Loucy (cell line): ENCODE data around the gene TSSK2.

Source experiments
- H2AFZ ChIP-seq: fragments of 200-600 bp; sonication (generic); 2 replicates; pipeline ENCODE4 v1.6.0; 2016; ENCODE audit warnings: antibody characterized with exemption, mild to moderate bottlenecking, low read length, moderate library complexity
- H3F3A ChIP-seq: fragments of 200-600 bp; 2 replicates; pipeline ENCODE4 v1.6.0; 2016; ENCODE audit warnings: antibody characterized with exemption, low read depth, mild to moderate bottlenecking
- H3K27me3 ChIP-seq: fragments of 200-600 bp; sonication (generic); 2 replicates; pipeline ENCODE4 v1.6.1; 2014; ENCODE audit warnings: low read length, mild to moderate bottlenecking; ENCODE audit not compliant: insufficient read depth, poor library complexity, severe bottlenecking
- H3K36me3 ChIP-seq: fragments of 200-600 bp; sonication (generic); 2 replicates; pipeline ENCODE4 v1.6.1; 2016; ENCODE audit warnings: low read length; ENCODE audit not compliant: insufficient read depth
- H3K4me1 ChIP-seq: fragments of 200-600 bp; sonication (generic); 2 replicates; pipeline ENCODE4 v1.5.1; 2014; ENCODE audit warnings: low read length, mild to moderate bottlenecking; ENCODE audit not compliant: insufficient read depth, poor library complexity, severe bottlenecking
- H3K4me2 ChIP-seq: fragments of 200-600 bp; sonication (generic); 2 replicates; pipeline ENCODE4 v1.6.0; 2014; ENCODE audit warnings: antibody characterized with exemption, low read length, low read depth, mild to moderate bottlenecking; ENCODE audit not compliant: poor library complexity, severe bottlenecking
- H3K4me3 ChIP-seq: fragments of 200-600 bp; sonication (generic); 2 replicates; pipeline ENCODE4 v1.5.1; 2014; ENCODE audit warnings: low read length, mild to moderate bottlenecking, mixed read lengths; ENCODE audit not compliant: poor library complexity, severe bottlenecking
- H3K79me2 ChIP-seq: fragments of 200-600 bp; sonication (generic); 2 replicates; pipeline ENCODE4 v1.6.1; 2014; ENCODE audit warnings: low read length; ENCODE audit not compliant: insufficient read depth
- H3K9ac ChIP-seq: fragments of 200-600 bp; sonication (generic); 2 replicates; pipeline ENCODE4 v1.6.0; 2014; ENCODE audit warnings: mild to moderate bottlenecking, low read depth, low read length, moderate library complexity; ENCODE audit not compliant: poor library complexity, severe bottlenecking
- H3K9me2 ChIP-seq: fragments of 200-600 bp; sonication (generic); replicated peaks from 2 replicates; pipeline ENCODE4 v1.6.1; 2016; ENCODE audit warnings: low read depth, low read length, mixed read lengths
- H3K9me3 ChIP-seq: fragments of 200-600 bp; sonication (generic); 2 replicates; pipeline ENCODE4 v1.6.1; 2014; ENCODE audit warnings: mild to moderate bottlenecking, antibody characterized with exemption, low read length, low read depth; ENCODE audit not compliant: insufficient read depth
- H4K20me1 ChIP-seq: fragments of 200-600 bp; sonication (generic); 2 replicates; pipeline ENCODE4 v1.6.0; 2014; ENCODE audit warnings: antibody characterized with exemption, low read length, mild to moderate bottlenecking; ENCODE audit not compliant: insufficient read depth, poor library complexity, severe bottlenecking
- EZH2phosphoT487 ChIP-seq: fragments of 200-600 bp; IDR thresholded peaks from 2 replicates; pipeline ENCODE4 v1.6.1; 2018; ENCODE audit warnings: antibody characterized with exemption, mild to moderate bottlenecking, moderate library complexity, borderline replicate concordance
- TF ChIP-seq, protein P1 (sequence below): fragments of 200-600 bp; sonication (generic); conservative IDR thresholded peaks from 2 replicates; pipeline ENCODE4 v1.5.1; 2014; ENCODE audit warnings: mild to moderate bottlenecking, antibody characterized with exemption, low read length

Gene TSSK2

DNA sequence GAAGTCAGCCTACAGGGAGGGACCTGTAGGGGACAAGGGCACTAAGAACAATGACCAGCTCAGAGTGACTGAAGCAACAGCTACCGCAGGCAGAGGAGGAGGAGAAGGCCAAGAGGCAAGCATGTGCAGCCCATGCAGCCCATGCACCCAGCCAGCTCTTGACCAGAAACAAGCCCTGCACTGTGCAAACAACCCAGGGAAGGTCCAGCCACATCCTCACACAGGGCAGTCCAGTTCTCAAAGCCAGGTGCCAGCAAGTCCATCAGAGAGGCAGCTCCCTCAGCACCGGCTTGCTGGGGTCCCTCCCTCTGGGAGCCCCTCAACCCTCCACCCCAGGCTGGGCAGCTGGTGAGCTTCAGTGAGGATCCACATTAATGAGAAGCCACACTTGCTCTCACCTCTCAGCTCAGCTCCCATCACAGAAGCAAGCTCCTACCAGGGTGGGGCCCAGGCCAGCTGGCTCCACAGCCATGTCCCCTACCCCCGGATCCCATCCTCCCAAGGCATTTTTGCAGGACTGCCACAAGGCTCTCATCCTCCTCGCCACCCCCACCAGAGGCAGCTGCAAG is 16.0 kb upstream of the TSSK2 start:
- Histone ChIP-seq H3K4me3 (no peak overlapping the region), H3K9me3 (no peaks in the 10 kb centered on the region), H3K9me2 (no peaks in the 10 kb centered on the region), H4K20me1 (peaks cover 56% of the 10 kb centered on the region), H3K9ac (peak overlapping the region; percentile 28), H3K79me2 (peaks cover 84% of the 10 kb centered on the region), H3K4me2 (peak overlapping the region; percentile 94), H3K27me3 (no peaks in the 10 kb centered on the region), H3K4me1 (peaks cover 47% of the 10 kb centered on the region), H2AFZ (no peak overlapping the region), H3K36me3 (no peaks in the 10 kb centered on the region), H3F3A (0 out of 2 replicates have a peak, but pooled peaks cover 2% of the 10 kb centered on the region)
- TF ChIP-seq, protein P1, sequence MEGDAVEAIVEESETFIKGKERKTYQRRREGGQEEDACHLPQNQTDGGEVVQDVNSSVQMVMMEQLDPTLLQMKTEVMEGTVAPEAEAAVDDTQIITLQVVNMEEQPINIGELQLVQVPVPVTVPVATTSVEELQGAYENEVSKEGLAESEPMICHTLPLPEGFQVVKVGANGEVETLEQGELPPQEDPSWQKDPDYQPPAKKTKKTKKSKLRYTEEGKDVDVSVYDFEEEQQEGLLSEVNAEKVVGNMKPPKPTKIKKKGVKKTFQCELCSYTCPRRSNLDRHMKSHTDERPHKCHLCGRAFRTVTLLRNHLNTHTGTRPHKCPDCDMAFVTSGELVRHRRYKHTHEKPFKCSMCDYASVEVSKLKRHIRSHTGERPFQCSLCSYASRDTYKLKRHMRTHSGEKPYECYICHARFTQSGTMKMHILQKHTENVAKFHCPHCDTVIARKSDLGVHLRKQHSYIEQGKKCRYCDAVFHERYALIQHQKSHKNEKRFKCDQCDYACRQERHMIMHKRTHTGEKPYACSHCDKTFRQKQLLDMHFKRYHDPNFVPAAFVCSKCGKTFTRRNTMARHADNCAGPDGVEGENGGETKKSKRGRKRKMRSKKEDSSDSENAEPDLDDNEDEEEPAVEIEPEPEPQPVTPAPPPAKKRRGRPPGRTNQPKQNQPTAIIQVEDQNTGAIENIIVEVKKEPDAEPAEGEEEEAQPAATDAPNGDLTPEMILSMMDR = no peak
- TF ChIP-seq EZH2phosphoT487 = no peak

DNA sequence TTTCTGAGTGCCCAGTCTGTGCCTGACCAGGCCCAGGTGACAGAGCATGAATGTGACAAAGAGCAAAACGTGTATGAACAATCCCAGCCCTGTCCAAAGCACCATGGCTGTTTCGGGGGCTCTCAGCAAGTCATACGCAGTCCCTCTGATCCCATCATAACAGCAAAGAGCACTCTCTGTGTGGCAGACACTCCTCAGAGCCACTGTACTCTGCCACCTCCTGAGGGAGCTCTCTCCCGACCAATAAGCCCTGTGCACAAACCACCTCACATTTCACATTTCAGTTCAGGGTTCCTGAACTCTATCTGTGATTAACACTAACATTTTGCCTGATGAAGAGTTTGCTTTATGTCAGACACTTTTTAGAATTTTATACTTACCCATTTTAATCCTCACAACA is 15.5 kb upstream of the TSSK2 start:
- H4K20me1 ChIP-seq = peaks cover 59% of the 10 kb centered on the region
- H3K27me3 ChIP-seq = no peaks in the 10 kb centered on the region
- H2AFZ ChIP-seq = no peak overlapping the region
- 0 out of 2 replicates have a peak, but pooled peaks cover 2% of the 10 kb centered on the region for H3F3A ChIP-seq
- H3K79me2 ChIP-seq = peaks cover 87% of the 10 kb centered on the region
- H3K4me2 ChIP-seq = peak overlapping the region; percentile 94
- H3K9me3 ChIP-seq = no peaks in the 10 kb centered on the region
- no peaks in the 10 kb centered on the region for H3K9me2 ChIP-seq
- no peaks in the 10 kb centered on the region for H3K36me3 ChIP-seq
- H3K4me3 ChIP-seq = peak overlapping the region; percentile 36
- TF ChIP-seq, protein P1 = peak; percentile 68
- TF ChIP-seq EZH2phosphoT487 = no peak
- peaks cover 51% of the 10 kb centered on the region for H3K4me1 ChIP-seq
- peak overlapping the region; percentile 28 for H3K9ac ChIP-seq

DNA sequence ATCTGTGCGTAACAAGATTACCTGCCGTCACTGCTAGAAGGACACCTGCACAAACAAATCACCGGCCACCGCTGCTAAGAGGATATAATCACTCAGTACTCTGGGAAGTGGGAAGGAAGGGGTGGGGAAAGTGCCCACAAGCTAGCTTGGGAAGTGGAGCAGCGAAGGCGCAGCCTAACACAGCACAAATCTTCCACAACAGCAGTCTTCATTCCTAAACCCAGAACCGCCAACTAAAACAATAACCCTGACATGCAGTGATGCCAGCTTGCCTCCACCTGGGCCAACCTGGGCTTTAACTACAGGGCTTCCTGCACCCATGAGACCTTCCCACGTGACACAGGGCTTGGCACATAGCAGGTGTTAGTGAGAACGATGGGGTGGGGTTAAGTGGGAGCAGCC is 14.0 kb upstream of the TSSK2 start:
- H3K36me3 ChIP-seq = no peaks in the 10 kb centered on the region
- 0 out of 2 replicates have a peak, but pooled peaks cover 2% of the 10 kb centered on the region for H3F3A ChIP-seq
- peaks cover 60% of the 10 kb centered on the region for H3K4me1 ChIP-seq
- peaks cover 72% of the 10 kb centered on the region for H4K20me1 ChIP-seq
- H3K27me3 ChIP-seq = no peaks in the 10 kb centered on the region
- H3K9ac ChIP-seq = no peak overlapping the region
- no peaks in the 10 kb centered on the region for H3K9me2 ChIP-seq
- TF ChIP-seq EZH2phosphoT487 = no peak
- TF ChIP-seq, protein P1 = no peak
- peaks cover 89% of the 10 kb centered on the region for H3K79me2 ChIP-seq
- H3K9me3 ChIP-seq = no peaks in the 10 kb centered on the region
- no peak overlapping the region for H3K4me3 ChIP-seq
- H3K4me2 ChIP-seq = peak overlapping the region; percentile 94
- H2AFZ ChIP-seq = no peak overlapping the region
